CD4-positive, alpha-beta T cell treated with Interleukin-2 at 100 ng/mL for 4 hours (primary cell): ENCODE measurements around the gene ETV6.

Experiments used
- DNase-seq: peaks from one replicate; pipeline ENCODE4 v3.0.0-alpha.2; 2020; ENCODE audit warnings: low spot score

ETV6 gene

DNA sequence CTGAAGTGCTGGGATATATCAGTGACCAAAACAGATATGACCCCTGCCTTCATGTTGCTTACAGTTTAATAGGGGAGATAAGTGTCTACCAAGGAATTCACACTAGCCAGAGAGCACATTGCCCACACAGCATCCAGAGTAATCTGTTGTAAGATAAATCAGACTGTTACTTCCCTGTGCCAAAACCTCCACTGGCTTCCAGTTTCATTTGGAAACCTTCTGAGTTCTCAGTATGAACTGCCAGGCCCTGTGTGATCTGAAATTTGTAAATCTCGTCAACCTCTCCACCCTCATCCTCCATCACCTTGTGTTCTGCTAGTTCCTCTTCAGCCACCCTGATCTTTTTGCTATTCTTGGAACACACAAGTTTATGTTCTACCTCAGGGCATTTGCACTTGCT, 154.7 kb downstream of the ETV6 start:
- DNase-seq: no peak

DNA sequence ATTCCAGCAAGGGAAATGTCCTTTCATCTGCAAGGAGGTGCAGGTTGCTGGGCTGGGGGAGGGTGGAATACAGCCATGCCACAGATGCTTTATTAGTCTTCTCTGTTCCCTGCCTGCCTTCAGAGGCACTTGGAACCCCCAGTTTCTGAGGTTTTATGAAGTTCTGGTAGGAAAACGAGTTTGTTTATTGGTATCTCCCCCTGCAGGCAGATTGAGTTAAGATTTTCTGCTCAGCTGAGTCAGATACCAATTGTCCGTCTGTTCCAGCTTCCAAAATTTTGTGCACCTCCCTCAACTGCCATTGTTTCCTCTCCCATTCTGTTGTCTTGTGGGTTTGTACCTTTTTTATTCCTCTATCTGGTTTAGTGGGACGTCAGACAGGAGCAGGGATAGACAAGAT, 155.6 kb downstream of the ETV6 start:
- DNase-seq: no peak

DNA sequence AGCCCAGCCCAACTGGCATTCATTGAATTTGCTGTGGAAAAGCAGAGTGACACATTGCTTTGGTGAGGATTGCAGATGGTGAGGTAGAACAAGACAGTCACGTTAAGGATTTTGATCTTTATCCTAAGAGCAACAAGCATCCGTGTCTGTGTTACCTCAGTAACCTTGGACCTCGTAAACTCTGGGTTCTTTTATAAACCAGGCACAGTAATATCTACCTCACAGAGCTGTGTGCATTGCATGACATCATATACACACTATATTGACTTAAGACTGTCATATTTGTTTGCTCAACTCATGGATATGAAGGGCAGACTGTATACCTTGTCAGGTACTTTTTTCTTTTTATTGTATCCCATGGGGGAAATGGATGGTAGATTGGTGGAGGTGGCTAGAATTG, 156.2 kb downstream of the ETV6 start:
- DNase-seq: no peak

DNA sequence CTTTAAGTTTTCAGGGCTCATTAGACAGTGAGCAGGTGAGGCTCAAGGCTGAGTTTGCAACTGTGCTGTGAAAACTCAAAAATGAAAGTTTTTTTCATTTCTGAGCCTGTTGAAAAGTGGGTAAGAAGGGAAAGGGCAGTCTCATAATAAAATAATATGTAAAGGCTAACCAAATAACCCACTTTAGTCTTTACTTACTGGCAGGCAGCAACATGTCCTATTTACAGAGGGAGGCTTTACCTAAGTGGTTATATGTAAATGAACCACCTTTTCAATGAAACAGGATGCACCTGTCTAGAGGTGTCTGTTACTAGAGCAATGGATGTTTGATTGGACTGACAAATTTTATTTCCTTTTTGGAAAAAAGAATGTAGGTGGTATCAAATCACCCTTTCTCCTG, 158.0 kb downstream of the ETV6 start:
- no peak for DNase-seq

DNA sequence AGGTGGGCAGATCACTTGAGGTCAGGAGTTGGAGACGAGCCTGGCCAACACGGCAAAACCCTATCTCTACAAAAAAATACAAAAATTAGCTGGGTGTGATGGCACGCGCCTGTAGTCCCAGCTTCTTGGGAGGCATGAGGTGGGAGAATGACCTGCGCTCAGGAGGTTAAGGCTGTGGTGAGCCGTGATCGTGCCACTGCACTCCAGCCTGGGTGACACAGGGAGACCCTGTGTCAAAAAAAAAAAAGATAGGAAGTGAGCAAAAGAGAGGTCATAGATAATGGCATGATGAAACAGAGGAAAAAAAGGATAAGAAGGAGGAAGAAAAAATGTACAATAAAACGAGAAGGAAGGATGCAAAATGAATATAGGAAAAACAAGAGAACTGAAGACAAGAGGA, 159.5 kb downstream of the ETV6 start:
- no peak for DNase-seq

DNA sequence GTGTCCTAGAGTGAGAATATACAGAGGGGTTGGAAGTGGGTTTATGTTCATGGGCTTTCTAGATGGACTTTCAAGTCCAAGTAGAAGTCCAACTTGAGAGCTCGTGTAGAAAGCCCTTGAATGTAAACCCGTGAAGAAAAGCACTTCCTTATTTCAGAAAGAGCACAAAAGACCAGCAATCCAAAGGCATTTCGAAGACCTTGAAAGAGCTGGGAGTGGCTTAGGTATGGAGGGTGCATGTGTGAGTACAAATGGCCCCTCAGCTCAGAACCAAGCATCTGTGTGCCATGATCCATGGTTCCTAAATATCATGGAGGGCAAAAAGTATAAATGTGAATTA, 160.7 kb downstream of the ETV6 start:
- no peak for DNase-seq

DNA sequence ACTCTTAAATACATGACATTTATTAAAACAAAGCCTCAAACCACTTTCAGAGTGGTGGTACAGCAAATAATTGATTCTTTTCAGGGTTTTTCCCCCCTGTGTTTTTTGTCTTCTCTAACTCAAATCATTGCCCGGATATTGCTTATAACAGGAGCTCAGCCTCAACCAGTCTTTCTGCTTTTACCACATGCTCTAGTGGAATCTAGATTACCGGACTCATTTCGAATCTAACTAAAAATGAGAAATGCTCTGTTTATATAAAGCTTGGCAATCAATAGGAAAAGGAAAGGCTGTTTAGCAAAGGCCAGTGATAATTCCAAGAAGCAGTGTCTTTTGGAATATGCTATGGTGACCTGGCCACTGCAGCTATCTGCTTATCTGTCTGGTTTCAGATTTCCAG, 161.5 kb downstream of the ETV6 start:
- no peak for DNase-seq

DNA sequence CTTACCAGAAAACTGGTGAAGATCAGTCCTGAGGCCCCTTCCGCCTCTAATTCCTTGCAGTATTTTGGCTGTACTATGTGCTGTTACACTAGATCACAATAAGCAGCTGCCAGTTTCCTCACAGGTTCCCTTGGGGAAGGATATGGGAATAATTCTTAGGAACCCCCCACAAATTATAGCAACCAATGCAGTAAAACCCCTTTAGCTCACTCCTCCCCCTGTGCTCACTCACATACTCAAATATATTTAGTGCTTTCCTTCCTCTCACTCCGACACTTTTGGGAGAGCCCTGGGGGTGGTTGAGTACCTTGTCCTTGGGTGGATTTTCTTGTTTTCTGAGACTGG, 162.7 kb downstream of the ETV6 start:
- DNase-seq: no peak

DNA sequence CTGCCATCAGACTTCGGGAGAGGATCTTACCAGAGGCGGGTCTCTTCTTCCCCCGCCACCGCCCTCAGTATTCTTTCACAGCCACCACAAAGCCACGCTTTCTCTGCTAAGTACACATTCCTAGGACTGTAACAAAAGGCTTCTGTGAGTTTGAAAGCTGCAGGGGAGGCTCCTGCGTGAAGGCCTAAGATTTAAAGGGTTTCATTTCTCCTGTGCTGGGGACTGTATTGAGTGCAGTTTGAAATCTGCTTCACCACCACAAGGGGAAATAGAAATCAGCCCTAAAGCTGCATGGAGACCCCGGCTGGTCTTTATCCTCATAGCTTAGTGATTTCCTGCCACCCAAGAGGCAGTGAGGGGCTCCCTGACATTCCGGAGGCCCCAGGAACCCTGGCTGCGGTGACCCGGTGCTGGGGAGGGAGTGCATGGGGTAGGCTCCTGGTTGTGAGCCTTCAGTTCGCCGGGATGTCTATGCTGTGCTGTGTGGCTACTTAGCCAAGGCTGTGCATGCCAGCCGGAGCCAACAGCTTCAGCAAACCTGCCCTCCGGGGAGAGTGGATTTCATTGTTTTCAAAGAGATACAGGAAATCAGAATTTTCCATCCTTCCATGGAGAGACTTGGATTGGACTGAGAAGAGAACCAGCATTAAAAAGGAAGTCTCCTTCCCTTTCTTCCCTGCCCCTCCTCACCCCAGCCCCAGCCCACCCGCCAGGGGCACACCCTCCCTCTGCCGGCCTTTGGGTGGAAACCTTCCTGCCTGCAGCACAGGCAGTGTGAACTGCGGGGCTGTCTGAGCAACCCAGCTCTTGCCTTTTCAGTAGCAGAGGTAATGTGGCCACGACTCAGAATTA, 163.3 kb downstream of the ETV6 start:
- DNase-seq: peak; percentile 19

DNA sequence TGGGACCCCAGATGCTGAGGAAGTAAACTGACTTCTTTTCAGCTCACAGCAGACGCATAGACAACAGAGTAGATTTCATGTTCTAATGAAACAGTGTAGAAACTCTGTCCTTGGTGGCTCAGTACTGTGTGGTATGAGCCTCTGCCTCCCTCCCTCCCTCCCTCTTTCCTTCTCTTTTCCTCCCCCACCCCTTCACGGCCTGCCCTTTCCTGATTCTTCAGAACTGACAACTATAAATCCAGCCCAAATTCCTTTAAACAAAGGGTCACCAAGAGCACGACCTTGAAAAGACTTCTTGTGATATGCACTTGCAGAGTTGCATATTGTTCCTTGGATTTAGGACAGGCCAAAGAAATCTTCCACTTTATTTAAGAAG, 164.0 kb downstream of the ETV6 start:
- DNase-seq: no peak

DNA sequence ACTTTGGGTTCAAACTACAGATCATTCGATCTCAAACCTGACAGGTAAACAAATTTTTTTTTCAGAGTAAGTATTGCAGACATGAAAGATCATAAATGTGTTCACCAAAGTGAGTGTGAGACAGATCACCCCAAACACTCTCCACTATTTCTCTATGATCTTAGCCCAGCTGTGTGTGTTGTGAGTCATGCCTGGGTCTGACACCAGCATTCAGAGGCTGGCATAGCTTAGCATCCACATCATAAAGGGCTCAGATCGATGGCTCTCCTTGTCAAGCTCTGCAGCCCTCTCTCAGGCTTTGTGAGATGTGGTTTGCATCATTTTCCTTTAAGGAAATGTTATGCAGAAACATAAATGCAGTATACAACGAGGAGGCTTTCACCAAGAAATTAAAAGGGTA, 164.9 kb downstream of the ETV6 start:
- DNase-seq: peak; percentile 54

DNA sequence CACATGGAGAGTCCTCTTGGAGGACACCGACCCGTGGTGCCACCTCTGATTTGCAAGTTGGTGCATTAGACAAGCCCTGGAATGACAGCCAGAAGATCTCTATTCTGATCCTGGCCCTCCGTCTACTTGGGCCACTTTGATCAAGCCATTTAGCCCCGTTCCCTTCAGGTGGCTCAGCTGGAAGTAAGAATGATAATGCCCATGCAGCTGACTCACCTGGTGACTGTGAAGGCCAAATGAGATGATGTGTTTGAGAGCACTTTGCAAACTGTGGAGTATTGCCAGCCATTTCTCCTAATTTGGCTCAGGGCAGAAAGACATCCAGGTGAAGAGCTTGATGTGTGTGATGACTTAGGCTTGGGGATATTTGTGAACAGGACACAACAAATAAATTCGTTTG, 165.9 kb downstream of the ETV6 start:
- DNase-seq: no peak

DNA sequence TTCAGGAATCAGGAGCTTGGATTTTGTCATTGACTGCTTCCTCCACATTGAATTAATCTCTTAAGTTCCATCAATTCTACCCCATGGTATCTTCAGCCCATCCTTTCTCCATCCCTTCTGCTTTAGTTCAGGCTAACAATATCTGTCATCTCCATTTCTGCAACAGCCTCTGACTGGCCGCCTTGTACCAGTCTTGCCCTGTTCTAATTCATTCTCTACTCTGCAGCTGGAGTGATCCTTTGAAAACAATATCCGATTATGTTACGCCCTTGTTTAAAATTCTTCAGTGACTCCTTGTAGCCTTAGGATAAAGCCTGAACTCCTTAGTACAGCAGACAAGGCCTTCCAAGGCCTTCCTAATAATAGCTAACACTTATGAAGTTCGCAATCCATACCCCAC, 170.2 kb downstream of the ETV6 start:
- DNase-seq: no peak

DNA sequence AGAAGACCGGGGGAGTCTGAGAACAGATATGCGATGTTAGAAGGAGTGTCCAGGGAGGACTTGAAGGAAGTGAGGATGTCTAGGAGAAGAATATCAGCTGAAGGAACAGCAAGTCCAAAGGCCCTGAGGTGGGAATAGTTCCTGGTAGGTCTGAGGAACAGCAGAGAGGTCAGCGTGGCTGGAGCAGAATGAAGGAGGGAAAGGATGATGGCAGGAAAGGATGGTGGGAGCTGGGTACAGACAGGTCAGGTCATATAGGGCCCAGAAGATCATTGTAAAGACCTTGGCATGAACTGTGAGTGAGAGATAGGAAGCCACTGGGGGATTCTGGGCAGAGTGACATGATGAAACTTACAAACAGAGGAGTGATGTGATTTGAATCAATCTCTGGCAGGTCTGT, 171.0 kb downstream of the ETV6 start:
- no peak for DNase-seq

DNA sequence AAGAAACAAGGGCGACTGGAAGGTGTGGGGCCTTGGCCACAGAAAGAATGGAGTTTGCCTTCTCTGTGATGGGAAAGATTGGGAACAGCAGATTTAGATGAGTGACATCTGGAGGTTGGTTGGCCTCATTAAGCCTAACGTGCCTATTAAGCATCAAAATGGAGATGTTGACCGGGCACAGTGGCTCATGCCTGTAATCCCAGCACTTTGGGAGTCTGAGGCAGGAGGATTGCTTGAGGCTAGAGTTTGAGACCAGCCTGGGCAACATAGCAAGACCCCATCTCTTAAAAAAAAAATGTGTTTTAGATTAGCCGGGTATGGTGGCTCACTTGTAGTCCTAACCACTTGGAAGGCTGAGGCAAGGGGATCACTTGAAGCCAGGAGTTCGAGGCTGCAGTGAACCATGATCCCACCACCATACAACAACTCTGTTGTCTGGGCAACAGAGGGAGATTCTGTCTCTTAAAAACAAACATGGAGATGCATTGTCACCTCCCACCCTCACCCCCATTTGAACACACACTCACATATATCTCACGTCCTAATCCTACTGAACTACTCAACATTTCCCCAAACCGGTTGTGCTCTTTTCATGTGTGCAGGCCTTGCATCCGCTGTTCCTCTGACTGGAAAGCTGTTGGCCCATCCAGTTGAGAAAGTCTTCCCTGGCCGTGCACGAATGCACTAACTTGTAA, 172.1 kb downstream of the ETV6 start:
- no peak for DNase-seq

DNA sequence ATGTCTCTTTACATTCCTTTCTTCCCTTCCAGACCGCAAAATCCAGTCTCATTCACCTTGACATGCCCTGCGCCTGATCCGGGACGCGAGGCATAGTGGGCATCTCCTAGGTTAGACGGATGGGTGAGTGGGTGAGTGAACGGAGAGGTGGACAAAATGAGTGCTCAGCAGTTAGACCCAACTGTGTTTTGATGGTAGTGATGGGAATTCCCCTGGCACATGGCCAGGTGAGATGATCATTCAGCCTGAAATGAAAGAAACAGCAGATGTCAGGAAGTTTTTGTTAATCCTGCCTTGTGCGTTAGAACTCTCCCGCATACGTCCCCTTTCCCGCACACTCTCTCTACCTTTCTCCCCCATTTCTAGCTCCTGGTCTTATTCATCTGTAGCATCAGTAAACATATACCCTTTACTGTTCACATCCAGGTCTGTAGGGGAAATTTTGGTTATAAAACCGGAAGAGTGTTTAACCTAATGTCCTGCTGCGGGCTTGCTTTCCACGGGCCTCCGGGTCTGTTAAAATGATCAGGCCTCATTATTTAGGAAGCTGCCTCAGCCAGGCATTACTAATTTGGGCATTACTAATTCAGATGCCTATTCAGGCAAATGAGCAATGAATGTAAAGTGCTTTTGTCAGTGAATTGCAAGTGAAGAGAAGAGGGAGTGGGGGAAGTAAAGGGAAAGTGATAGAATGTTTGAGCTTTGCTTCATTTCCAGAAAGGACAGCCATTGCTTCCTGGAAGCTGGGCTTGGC, 172.8 kb downstream of the ETV6 start:
- DNase-seq: peak; percentile 62

DNA sequence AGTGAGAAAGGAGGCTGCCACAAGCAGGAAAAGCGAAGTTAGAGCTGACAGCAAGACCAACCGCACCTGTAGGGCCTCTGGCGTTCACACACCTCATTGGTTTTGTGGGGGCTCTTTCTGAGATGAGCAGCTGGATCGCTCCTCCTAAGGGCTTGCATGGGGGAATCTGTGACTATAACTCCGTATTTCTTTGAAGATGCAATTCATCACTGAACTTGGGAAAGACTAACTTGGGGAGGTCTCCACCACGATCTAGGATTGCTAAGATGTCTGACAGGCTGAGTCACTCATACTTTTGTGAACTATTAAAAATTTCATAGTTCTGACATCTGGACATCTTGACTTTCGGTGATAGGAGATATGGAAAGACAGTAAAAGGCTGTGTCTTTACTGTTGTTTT, 173.6 kb downstream of the ETV6 start:
- DNase-seq: no peak

DNA sequence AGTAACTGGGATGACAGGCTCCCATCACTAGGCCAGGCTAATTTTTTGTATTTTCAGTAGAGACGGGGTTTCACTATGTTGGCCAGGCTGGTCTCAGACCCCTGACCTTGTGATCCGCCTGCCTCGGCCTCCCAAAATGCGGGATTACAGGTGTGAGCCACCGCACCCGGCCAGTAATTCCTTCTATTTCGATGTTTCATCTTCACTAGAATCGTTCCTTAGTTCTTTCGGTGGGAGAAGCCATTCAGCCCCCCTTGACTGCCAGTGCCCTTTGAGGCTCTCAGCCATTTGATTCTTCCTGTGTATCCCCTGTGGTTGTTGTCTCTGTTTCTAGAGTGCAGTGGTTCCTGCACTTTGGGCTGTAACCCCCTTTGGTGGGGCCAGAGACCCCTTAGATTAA, 174.1 kb downstream of the ETV6 start:
- no peak for DNase-seq

DNA sequence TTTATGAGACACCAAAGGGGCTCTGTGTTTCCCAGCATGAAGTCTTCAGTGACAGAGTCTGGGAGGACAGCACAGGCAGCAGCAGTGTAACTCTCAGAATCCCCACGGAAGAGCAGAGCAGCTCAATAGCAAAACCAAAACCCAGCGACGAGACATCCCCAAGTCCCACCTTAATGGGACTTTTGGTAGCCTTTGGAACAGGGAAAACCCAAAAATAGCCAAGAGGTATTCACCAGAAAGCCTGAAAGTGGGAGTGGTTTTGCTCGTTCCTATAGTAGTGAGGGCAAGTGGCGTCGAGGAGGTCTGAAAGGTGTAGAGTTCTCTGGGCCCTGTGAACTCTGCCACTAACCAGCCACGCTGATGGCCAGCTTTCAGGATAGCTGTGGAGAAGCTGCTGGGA, 174.6 kb downstream of the ETV6 start:
- no peak for DNase-seq

DNA sequence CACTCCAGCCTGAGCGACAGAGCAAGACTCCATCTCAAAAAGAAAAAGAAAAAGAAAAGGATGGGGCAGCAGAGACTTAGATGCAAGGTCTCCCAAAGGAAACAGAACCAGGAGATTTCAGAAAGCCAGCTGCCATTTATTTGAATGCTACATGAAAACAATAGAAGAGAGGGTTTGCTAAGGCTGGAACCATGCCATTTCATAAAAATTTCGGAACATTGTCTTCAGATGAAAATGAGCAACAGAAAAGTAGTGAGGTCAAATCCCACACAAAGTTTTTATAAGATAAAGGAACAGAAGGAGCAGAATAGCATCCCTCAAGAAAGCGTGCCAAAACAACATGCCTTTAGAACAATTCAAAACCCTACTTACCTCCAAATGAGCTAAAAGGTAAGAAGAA, 175.3 kb downstream of the ETV6 start:
- DNase-seq: no peak

DNA sequence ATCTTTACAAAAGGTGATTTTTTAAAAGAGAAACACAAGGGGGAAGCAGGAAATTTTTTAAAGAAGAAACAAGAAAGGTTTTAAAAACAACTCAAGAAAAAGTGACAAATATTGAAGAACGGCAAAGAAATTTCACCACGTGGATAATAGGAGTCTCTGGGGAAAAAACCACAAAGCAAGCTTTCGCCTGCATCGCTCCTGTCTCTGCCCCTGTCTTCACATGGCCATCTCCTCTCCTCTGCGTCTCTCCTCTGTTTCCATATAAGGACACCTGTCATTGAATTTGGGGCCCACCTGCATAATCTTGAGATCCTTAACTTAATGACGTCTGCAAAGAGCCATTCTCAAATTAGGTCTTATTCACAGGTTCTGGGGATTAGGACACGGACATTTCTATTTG, 175.8 kb downstream of the ETV6 start:
- no peak for DNase-seq

DNA sequence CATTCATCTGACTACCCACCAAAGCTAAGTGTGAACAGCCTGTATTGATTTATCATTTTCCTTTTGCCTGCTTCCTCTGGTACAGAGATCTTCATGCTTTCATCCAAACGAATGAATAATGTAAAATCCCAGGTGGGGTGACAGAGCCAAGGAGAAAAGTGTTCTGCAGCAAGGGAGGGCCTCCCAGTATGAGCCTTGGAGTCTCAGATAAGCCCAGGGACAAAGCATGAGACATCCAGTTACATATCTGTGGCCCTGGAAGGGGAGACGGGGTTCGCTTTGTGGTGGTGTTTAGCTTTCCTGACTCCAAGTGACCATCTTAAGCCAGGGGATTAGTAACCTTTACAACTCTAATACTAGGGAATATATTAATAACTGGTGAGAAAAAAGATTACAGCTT, 177.1 kb downstream of the ETV6 start:
- DNase-seq: no peak
